HG03439 (cell line): ENCODE data around the gene INSR.
"Not testable (repeated sequence)": the region's sequence is repeated elsewhere in the genome, so short reads cannot be mapped to it uniquely, and the experiment has no call there.

Experiments
- ATAC-seq: cut with Tn5 transposase; IDR thresholded peaks from one replicate; pipeline ENCODE4 v1.9.1; 2021; ENCODE audit warnings: mild to moderate bottlenecking, moderate library complexity; ENCODE audit not compliant: unreplicated experiment

Gene INSR

GRCh38 chr19:7225741-7226140 lies 68.5 kb downstream of the INSR start:
- no peak for ATAC-seq

DNA sequence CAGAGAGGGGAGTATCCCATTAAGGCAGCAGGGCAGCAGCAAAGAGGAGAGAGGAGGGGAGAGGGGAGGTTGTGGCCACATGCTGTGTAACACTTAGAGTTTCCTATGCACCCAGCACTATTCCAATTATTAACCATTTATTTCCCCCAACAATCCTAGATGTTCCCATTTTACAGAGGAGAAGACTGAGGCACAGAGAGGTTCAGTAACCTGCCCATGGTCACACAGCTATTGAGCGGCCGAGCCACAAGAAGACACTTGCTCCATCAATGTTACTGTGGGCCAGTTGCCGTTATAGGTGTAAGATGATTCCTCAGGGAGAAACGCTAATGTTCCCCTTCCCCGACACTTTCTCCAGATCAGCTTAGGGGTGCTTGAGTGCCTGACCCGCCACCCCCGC lies 69.2 kb downstream of the INSR start:
- no peak for ATAC-seq

GRCh38 chr19:7224209-7224686 lies 70.0 kb downstream of the INSR start:
- ATAC-seq: no peak

GRCh38 chr19:7223429-7223828 lies 70.8 kb downstream of the INSR start:
- ATAC-seq: no peak

DNA sequence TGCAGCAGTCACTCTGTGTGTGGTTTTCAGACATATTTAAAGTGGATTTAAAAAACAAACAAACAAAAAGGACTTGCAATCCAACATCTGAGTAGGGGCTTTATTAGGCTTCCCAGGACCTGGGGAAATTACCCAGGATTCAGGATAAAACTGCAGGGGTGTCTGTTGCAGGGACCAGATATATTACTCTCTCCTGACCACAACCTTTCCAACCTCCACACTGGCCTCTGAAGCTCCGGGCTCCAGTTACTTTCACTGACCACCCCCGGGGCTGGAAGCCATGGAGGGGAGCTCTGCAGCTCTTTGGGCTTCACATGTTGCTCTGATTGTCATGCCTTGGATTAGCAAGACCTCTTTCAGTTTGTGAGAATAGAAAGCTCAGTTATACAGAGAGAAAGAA lies 75.2 kb downstream of the INSR start:
- no peak for ATAC-seq

- ATAC-seq: no peak
These were observed 76.4 kb downstream of the INSR start for GRCh38 chr19:7217861-7218260.

DNA sequence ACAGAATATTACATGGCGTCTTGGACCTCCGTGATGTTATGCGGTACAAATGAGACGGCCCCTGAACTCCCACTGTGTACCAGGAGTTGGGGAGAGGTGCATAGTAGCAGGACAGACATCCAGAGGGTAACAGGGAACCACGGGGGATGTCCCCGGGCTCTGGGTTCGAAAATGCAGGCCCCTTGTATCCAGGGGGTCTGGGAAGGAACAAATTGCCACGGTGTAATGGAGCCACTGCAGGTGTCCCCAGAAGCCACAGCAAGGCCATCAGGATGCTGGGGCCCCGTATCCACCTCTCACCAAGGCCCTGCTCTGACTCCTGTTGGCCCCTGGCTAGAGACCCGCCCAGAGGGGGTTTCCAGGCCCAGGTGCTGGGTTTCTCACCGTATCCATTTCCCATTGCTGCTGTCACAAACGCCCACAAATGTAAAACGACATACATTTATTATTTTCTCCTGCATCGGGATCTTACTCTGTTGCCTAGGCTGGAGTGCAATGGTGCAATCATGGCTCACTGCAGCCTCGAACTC lies 77.8 kb downstream of the INSR start:
- ATAC-seq: no peak

- ATAC-seq: no peak
These were observed 79.0 kb downstream of the INSR start for GRCh38 chr19:7215176-7215575.

- no peak for ATAC-seq
These were observed 79.7 kb downstream of the INSR start for GRCh38 chr19:7214324-7215089.

DNA sequence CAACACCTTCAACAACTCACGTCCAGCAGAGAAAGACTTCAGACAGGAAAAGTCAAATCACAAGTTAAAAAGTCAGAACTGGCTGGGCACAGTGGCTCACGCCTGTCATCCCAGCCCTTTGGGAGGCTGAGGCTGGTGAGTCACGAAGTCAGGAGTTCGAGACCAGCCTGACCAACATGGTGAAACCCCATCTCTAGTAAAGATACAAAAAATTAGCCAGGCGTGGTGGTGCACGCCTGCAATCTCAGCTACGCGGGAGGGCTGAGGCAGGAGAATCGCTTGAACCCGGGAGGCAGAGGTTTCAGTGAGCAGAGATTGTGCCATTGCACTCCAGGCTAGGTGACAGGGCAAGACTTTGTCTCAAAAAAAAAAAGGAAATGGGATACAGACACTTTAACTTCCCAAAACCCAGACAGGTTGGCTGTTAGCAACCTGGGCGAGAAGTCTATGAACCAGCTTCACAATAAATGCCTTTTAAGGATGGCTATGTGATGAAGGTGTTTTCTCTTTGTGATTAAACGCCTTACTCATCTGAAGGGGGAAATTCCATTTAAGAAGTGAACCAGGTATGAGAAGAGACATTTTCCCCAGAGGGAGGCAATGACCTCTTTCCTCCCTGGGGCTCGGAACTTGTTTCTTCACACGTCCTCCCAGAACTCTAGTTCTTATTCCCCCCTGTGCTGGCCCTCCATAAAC lies 80.4 kb downstream of the INSR start:
- ATAC-seq: no peak

GRCh38 chr19:7211191-7211951 lies 82.8 kb downstream of the INSR start:
- no peak for ATAC-seq

DNA sequence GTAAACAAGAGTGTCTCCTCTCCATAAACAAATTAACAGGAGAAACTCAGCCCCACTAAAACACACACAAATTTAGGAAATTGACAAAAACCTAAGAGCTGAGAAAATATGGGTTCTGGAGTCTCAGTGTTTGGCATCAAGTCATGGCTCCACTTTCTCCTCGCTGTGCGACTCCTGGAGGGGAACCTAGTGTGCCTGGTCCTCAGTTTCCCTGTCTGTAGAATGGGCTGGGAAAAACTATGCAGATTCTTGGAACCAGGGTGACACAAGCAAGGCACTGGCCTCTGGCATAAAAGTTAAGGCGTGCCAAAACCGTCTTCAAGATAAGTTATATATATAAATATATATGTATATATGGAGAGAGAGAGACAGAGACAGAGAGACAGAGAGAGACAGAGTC lies 83.9 kb downstream of the INSR start:
- ATAC-seq: no peak

GRCh38 chr19:7209597-7210325 lies 84.5 kb downstream of the INSR start:
- not testable (repeated sequence) for ATAC-seq

DNA sequence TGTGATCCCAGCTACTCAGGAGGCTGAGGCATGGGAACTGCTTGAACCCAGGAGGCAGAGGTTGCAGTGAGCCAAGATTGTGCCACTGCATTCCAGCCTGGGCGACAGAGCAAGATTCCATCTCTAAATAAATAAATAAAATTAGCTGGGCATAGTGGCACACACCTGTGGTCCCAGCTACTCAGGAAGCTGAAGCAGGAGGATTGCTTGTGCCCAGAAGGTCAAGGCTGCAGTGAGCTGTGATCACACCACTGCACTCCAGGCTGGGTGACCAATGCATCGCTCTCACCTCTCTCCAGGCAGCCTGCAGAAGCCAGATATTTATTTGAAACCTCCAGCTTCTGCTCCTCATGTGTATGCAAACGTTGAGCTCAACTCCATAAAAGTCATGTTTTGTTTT lies 85.2 kb downstream of the INSR start:
- ATAC-seq: not testable (repeated sequence)

- ATAC-seq: no peak
These were observed 90.9 kb downstream of the INSR start for GRCh38 chr19:7203332-7203731.

DNA sequence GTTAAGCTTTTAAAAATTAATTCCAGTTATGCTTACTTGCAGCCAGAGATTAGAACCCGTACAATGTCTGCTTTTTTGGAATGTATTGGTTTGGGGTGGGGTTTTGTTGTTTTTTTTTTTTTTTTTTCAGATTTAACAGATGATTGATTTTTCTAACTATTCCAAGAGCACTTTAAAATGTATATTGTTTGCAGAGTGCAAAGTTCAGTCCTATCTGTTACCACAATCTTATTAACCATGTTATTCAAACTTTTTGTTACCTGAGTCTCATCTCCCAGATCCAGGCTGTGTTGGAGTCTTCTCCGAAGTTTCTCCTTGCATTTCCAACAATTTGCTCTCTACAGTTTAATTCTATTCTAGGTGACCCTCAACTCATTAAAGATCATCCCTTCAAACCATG lies 91.3 kb downstream of the INSR start:
- no peak for ATAC-seq

GRCh38 chr19:7200736-7201135 lies 93.5 kb downstream of the INSR start:
- no peak for ATAC-seq

- no peak for ATAC-seq
These were observed 94.3 kb downstream of the INSR start for GRCh38 chr19:7199613-7200533.
